ENCODE measurements around the gene JMJD4.

GRCh38 chr1:227780101-227781044 lies 45.3 kb upstream of the JMJD4 start:
- TF ChIP-seq, protein P1, sequence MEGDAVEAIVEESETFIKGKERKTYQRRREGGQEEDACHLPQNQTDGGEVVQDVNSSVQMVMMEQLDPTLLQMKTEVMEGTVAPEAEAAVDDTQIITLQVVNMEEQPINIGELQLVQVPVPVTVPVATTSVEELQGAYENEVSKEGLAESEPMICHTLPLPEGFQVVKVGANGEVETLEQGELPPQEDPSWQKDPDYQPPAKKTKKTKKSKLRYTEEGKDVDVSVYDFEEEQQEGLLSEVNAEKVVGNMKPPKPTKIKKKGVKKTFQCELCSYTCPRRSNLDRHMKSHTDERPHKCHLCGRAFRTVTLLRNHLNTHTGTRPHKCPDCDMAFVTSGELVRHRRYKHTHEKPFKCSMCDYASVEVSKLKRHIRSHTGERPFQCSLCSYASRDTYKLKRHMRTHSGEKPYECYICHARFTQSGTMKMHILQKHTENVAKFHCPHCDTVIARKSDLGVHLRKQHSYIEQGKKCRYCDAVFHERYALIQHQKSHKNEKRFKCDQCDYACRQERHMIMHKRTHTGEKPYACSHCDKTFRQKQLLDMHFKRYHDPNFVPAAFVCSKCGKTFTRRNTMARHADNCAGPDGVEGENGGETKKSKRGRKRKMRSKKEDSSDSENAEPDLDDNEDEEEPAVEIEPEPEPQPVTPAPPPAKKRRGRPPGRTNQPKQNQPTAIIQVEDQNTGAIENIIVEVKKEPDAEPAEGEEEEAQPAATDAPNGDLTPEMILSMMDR (IDR thresholded peaks at IDR 0.05): no peak
- TF ChIP-seq POLR2A (IDR thresholded peaks at IDR 0.05) (no peak), POLR2AphosphoS5 (IDR thresholded peaks at IDR 0.05) (no peak)
